DMS 273 (cell line): Measurements from ENCODE around the gene MCCD1.
A peak's percentile ranks its signal among the peaks of the same experiment; 100 is the strongest.
"Not testable (repeated sequence)": the region's sequence is repeated elsewhere in the genome, so short reads cannot be mapped to it uniquely, and the experiment has no call there.

Experiments used
- DNase-seq: peaks from one replicate; lab custom pipeline; 2025; ENCODE audit not compliant: unreplicated experiment; lab: John Stamatoyannopoulos, UW

Gene MCCD1

GRCh38 chr6:31528821-31529328 lies at the start of gene MCCD1:
Gene MCCD1, plus strand, starts transcription at chr6:31528962. Its CDS starts 53 bp downstream, at chr6:31529015.
- DNase-seq: no peak

GRCh38 chr6:31479151-31479932 lies 49.4 kb upstream of the MCCD1 start:
- DNase-seq: no peak

GRCh38 chr6:31479933-31480535 lies 48.7 kb upstream of the MCCD1 start:
- DNase-seq: peak; percentile 78

- DNase-seq: no peak
Measured at GRCh38 chr6:31480574-31480973, 48.2 kb upstream of the MCCD1 start.

- no peak for DNase-seq
Measured at GRCh38 chr6:31483392-31483791, 45.4 kb upstream of the MCCD1 start.

GRCh38 chr6:31485055-31485454 lies 43.7 kb upstream of the MCCD1 start:
- no peak for DNase-seq

GRCh38 chr6:31486065-31486837 lies 42.5 kb upstream of the MCCD1 start:
- DNase-seq: not testable (repeated sequence)

- DNase-seq: not testable (repeated sequence)
Measured at GRCh38 chr6:31487674-31488073, 41.1 kb upstream of the MCCD1 start.

GRCh38 chr6:31489086-31489485 lies 39.7 kb upstream of the MCCD1 start:
- DNase-seq: no peak

GRCh38 chr6:31490115-31490873 lies 38.5 kb upstream of the MCCD1 start:
- DNase-seq: no peak

GRCh38 chr6:31493550-31493874 lies 35.2 kb upstream of the MCCD1 start:
- not testable (repeated sequence) for DNase-seq

GRCh38 chr6:31493875-31494694 lies 34.7 kb upstream of the MCCD1 start:
- DNase-seq: peak; percentile 91

- no peak for DNase-seq
Measured at GRCh38 chr6:31495580-31495979, 33.2 kb upstream of the MCCD1 start.

- peak; percentile 26 for DNase-seq
Measured at GRCh38 chr6:31496826-31497225, 31.9 kb upstream of the MCCD1 start.

GRCh38 chr6:31497531-31498476 lies 31.0 kb upstream of the MCCD1 start, which contains the start of gene MICB:
Gene MICB, plus strand, starts transcription at chr6:31498145. Its CDS starts 49 bp downstream, at chr6:31498194.
- DNase-seq: peak; percentile 87

GRCh38 chr6:31498748-31499147 lies 30.0 kb upstream of the MCCD1 start:
- peak; percentile 55 for DNase-seq

GRCh38 chr6:31499648-31500047 lies 29.1 kb upstream of the MCCD1 start:
- DNase-seq: peak; percentile 14

GRCh38 chr6:31502586-31502985 lies 26.2 kb upstream of the MCCD1 start:
- no peak for DNase-seq

- not testable (repeated sequence) for DNase-seq
Measured at GRCh38 chr6:31509036-31509435, 19.7 kb upstream of the MCCD1 start.
